HG03342 (cell line): ENCODE data around the gene PBX1.

Source experiments
- ATAC-seq: cut with Tn5 transposase; IDR thresholded peaks from one replicate; pipeline ENCODE4 v1.9.1; 2021; ENCODE audit warnings: mild to moderate bottlenecking, moderate library complexity; ENCODE audit not compliant: unreplicated experiment

PBX1 gene

DNA sequence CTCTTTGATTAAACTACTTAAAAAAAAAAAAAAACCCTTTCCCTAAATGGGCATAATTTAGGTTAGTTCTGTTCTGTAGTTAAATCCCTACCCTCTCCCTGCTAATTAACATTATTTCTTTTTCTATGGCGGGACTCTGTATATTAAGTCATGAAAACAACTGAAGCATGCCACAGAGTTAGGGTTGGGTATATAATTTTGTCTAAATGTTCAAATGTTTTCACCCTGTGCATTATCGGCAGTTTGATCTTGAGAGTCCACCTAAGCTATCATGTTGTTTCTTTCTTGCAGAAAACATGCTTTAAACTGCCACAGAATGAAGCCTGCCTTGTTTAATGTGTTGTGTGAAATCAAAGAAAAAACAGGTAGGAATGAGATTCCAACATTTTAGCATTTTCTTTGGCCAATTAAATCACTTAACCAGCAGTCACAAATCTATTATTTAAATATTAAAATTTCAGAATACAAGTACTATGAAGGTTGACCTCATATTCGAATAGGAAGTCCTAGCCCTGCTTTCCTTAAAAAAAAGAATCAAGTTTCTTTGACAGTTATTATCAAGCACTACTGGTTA, 4.0 kb downstream of the PBX1 start:
- ATAC-seq, result no peak

DNA sequence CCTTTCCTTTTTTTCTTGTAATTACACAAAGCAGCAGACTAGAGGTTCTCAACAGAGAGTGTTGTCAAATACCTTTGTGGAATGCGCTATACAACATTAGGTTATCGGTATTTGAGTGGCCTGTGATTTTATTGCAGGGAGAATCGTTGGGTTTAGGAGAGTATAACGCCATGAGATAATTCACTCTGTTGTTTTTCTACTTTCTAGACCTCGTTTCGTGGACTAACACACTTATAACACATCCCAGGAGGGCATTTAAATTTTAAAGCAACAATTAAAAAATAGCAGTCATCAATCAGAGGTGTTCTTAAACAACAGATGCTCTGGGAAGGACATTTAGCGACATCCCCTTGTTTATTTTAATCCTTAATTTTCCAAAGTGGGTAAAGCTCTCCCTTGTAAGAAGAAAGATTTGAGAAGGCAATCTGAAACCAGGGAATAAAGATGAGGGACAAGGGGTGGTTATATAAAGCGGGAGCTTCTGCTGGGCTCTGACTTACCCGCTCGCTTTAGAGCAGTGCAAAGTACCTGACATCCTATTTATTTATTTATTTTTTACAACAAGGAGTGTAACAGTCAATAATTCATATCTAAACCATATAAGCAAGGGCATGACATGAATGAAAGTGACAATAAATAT, 4.9 kb downstream of the PBX1 start:
- ATAC-seq, result no peak

DNA sequence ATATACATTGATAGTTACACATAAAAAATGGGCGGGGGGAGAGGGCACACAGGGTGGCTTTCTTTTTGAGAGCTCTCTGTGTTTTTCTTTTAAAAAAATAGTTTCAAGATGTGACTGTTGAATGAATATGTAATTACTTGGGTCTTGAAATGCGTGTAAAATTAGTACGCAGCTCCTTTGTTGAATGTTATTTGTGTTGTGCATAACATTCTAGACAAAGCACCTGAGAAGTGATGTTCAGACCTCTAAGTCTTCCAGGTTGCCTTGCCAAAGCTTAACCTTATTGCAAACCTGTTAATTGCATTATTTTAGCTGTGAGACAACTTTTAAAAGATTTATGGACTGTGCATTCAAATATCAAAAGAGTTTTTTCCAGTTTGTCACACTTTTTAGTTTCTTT, 5.4 kb downstream of the PBX1 start:
- no peak for ATAC-seq

DNA sequence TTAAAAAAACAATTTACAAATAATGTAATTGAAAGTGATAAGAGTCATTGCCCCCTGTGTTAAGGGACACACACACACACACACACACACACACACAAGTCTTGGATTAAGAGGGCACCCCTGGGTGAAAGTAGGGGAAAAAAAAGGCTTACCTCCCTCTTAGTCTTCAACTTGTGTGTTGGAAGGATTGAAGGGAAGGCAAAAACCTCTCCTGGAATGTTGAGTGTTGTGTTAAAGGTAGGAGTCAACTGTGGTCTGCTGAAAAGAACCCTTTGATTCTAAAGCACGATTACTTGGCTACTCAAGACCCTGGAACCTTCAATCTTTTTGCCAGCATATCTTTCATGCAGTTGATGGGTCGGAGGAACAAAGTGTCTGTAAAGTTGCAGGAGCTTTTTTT, 6.4 kb downstream of the PBX1 start:
- no peak for ATAC-seq

DNA sequence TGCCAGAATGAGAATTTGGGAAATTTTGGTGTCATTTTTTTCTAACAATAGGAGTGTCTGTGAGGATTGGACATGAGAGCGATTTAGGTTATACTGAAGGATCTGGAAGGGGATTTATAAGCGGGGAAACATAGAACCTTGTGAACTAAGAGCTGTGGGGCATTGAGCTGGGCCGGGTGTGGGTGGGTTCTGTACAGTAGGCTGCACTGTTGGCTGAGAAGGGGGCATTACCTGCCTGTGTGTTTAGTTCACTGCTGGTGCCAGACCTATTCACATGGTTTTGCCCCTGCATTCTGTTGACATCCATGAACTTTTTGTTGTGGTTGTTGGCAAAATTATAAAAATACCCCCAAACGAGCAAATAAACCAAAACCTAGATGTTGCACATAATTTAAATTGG, 8.8 kb downstream of the PBX1 start:
- no peak for ATAC-seq

DNA sequence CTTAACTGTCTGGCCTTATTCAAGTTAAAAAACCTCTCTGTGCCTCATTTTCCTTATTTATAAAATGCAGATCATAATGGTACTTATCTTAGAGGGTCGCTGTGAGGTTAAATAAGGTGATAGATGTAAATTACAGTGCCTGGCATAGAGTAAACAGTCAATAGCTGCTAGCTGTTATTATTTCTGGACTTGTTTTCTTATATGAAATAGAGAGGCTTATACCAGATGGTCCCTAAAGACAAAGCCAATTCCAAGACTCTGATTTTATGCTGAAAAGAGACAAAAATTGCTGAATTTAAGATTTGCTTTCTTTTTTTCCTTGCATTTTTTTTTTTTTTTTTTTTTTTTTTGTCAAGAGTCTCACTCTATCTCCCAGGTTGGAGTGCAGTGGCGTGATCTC, 10.3 kb downstream of the PBX1 start:
- ATAC-seq, result no peak

DNA sequence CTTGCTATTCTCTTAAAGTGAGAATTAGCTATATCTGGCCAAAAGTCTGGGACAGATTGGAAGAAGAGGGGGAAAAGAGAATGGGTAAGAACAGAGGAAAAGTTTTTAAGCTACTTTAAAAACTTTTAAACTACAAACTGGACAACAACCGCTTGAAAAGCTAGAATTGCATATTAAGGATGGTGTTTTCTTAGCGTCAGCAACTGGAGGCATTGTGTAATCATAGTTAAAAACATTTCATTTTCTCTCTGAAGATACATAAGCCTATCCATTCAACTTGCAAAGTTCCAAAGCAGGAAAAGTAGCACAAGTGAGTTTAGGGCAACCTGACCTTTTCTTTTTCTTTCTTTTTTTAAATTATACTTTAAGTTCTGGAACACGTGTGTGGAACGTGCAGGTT, 10.9 kb downstream of the PBX1 start:
- no peak for ATAC-seq

DNA sequence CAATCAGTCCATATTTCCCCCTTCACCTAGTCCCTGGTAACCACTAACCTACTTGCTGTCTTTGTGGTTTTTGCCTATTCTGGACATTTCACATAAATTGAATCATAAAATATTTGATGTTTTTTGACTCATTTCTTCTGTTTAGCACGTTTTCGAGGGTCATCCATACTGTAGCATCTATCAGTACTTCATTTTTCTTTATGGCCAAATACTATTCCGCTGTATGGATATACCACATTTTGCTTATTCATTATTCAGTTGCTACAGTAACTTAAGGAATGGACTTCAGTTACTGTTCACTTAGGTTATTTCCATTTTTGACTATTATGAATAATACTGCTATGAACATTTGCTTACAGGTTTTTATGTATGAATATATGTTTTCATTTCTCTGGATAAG, 12.3 kb downstream of the PBX1 start:
- ATAC-seq, result no peak

DNA sequence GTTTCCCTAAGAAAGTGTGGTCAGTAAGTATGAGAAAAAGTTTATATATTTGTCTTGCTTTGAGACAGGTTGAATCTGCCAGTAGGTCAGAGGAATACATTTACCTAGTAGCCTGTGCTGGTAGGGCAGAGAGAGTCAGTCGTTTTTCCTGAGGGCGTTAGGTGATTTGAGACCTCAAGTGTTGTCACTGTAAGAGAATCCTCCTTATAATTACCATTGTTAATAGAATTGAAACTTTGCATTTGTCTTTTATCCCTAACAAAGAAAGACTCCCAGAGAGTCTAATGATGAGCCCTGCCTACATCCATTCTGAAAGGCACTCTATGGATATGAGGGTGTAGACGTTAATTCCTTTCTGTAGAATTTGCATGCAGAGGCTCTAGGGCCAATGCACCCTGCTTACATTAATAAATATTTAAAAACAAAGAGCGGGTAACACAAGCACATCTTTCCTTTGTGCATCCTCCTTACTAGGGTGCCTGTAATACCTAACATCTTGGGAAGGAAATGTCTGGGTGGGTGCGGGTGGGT, 16.4 kb downstream of the PBX1 start:
- no peak for ATAC-seq

DNA sequence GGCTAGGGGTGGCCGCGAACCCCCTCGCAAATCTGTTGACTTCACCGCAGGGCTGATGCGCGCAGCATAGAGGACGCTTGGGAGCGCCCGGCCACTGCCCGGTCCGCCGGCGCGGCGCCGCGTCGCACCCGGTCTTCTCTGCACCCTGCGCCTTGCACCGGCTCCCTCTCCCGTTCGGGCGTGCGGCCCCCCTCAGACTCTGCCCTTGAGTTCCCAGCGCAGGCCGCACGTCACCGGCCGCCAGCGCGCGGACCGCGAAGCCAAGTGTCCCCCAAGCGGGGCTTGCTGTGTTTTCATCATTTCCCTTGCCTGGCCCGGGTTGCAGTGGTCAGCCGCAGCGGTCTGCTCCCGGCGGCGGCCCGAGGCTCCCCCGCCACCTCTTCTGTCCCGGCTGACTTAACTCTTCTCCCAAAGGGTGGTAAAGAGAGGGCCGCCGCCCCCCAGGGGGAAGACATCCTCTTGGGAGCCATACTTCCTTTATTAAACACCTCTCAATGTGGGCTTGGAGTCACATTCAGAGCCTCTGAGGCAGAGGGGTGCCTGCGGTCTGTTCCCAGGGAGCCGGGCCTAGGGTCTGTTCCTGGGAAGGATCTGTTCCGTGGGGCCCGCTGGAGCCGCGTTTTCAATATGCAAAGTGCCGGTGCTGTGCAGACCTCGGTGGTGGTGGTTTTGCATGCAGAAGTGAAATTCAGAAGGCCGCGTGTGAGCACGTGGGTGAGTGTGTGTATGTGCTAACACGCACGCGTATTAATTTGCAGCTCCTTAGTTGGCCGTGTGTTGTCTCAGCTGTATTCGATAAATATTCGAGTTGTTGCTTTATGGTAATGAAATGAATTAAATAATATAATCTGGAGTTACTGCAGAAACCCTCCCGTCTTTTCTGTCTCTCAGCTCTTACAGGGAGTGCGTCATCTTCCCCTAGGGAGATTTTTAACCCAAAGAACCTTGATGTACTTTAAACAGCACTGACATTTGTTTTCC, 17.6 kb downstream of the PBX1 start:
- no peak for ATAC-seq

DNA sequence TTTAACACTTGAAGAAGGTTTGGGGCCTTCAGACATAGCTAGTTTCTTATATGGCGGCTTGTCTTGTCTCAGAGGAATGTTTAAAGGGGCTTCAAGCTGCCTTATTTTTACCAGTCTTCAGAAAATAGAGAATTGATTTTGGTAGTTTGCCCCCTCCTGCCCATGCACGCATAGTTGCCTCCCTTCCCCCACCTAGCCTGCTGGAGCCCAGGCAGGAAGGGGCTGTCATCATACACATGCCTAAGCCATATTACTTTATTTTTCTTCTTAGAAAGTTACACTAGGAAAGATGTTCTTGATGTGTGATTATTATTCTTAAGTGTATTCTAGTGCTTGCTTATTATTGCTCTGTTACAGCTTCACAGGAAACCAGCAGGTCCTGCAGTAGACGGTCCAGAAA, 18.3 kb downstream of the PBX1 start:
- ATAC-seq, result no peak

DNA sequence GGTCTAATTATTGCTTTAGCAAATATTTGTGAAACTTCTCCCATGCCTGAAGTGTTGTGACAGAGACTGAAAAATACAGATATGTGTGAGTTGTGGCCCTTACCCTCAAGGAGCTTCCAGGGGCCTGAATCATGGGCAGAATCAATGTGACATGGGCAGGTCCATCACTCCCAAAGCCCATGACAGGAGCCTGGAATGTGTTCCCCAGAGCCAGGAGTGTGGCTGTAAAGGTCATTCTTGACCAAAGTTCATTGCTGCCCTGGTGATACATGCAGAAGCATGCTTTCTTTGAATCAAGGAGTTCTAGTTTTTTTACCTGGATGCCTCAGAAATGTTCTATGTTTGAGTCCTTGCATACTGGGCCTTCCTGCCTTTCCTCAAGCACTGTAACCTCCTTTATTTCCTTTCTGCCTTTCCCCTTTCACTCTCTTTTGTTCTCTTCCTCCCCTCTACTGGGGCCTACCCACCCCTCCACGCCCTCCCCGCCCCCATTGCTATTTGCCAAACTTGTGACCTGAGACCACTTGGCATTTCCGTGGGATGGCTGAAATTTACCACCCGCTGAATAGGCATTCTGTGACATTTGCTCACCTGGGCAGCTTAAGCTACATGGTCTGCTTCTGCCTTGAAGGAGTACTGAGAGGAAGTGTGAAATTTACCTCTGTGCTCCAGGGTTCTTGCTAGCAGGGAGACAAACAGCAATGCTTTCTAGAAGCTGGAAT, 19.7 kb downstream of the PBX1 start:
- ATAC-seq, result no peak

DNA sequence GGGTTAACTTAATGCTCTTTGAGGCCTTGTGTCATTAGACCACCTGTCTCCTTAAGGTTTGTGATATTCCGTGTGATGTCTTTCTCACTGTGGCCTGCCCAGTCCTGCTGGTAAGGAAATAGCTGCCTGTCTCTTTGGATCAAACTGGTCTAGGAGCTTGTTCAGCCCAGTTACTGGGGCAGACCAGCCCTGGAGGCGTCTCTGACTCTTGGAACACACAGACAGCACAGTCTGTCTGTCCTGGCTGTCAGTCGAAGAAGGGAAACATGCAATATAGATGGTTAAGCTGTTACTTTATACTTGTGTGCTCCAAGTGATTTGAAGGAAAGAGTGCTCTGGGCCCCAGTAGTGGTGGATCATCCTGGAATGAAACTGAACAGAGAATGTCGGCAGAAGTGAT, 20.4 kb downstream of the PBX1 start:
- no peak for ATAC-seq

DNA sequence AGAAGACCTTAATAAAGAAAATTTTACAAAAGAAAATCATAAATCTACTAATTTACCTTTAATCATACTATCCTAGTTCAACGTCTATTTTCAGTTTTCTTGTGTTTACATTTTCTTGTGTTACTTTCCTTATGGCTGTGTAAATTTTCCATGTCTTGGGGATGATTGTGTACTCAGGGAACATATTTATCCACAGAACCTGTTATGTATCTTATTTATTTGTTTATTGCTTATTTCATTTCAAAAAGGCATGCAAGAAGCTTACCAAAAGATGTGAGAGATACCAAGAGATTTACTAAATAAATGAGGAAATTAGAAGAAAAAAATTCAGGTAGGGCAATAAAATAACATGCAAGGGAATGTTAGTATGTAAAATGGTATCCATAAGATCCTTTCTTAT, 22.8 kb downstream of the PBX1 start:
- no peak for ATAC-seq

DNA sequence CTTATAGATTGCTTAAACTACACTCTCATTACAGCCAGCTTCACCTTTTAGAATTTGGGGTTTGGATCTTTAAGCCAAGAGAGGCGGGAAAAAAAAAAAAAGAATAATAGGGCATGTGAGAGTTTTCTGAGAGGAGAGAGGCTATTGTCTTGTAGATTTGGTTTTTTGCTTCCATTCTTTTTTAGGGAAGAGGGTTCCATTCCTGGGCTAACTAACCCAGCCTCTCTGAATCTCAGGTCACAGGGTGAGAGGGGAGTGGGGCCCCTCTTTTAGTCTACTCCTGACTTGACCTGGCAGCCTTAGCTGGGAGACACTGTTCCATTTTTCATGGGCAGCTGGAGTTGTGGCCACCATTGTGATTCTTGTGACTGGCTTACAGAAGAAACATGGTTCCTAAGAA, 24.2 kb downstream of the PBX1 start:
- no peak for ATAC-seq

DNA sequence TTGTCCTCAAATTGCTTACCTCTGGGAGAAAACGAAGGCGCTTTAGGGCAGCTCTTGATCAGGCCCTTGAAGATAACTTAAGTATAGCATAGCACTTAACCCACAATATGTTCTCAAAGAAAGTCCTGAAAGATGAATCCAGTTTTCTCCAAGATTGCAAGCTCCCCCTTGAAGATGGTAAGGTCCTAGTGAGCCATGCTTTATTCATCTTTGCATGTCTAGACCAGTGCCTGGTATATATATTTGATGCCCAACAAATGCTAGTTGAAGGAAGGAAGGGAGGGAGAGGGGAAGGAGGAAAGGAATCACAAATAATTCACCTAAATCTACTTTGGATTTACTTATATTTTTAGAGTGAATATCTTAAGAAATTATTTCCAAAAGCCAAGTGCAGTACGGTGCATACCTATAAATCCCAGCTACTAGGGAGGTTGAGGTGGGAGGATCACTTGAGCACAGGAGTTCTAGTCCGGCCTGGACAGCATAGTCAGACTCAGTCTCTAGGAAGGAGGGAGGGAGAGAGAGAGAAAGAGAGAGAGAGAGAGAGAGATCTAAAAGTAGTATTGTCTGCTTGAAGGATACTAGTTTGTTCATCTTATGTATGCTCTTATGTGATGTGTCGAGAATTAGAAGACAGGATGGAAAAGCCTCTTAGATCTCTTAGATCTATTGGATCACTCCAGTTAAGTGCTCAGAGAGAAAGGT, 25.0 kb downstream of the PBX1 start:
- ATAC-seq, result no peak

DNA sequence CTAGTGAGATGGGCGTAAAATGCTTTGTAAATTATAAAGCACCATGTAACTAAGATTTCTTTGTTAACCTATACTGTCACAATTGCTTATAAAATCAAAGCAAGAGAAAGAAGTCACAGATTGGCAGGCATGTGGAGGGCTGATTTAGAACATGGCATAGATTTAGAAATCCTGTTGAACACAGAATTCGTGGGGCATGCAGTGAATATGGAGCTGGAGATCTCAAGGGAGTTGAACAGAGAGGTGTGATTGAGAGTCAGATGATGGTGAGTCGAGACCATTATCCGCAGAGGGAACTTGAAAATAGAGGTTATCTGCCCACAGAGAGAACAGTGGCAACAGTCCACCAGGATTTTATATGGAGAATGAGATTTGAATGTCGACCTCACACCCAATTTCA, 27.6 kb downstream of the PBX1 start:
- no peak for ATAC-seq

DNA sequence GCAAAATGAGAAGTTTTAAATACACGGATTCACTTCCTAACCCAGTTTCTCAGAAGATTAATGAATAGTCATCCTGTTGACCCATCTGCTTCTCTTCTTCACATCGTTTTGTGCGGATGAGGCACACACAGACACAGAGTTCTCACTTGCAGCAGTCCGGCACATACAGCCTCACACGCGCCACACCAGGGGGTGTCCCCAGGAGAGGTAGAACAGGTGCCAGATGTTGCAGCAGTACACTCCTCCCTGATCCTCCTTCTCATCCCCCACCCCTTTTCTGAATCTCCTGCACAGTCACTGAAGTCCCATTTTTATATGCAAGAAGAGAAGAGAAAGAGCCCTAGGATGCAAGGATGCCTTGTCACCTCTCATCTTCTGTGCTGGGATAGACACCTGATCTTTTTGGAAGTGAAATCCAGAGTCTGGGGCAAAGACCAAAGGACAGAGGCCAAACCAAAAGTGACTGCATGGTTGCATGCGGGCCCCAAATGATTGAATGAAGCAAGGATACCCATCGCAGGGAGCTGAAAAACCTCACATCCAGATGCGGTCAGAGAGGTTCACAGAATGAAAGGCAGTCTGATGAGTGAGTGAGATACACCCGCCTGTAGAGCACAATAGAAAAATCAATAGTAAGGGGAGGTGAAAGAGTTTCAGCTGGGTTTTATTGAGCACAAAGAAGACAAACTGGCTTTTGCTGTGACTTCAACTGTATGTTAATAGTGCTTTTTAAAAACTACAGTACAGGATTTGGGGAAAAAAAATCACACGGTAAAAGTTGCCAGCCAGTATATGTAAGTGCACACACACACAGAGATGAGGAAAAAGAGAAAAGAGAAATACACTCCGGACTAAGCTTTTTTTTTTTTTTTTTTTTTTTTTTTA, 28.9 kb downstream of the PBX1 start:
- no peak for ATAC-seq

DNA sequence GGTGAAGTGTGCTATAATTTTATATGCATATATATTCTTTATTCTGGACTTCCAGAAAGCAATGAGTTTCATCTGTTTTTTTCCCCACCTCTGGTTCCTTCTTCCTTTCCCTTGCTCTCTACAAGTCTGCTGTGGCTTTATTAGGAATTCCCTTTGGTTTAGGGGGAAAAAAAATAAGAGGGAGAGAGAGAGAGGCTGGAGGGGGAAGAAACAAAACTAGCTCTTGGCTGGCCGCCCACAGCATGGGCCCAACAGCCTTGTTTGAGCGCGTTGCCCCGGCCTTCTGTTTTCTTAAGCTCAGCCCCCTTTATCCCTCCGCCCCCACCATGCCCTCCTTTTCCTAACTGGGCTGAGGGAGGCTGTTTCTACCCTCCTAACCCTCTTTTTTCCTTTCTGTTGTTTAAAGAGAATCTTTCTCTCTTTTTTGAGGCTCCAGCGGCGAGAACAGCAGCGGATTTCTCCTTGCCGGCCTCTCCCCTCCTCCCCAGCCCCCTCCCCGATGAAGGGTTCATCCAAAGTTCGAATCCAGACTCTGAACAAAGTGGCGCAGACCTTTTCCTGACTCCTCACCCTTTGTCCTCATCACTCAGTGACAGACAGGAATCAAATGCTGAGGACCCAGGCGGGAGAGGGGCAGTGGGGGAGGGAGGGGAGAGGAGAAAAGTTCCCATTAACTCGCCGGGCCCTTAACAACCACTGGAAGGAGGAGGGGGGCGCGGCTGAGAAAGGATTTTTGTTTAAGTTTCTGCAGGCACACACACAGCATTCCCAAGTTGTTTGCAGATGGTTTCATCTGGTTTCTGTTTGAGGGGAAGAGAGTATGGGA, 29.7 kb downstream of the PBX1 start:
- ATAC-seq, result no peak
